Measurements from ENCODE around the gene TULP4.
"Not testable (repeated sequence)": the region's sequence is repeated elsewhere in the genome, so short reads cannot be mapped to it uniquely, and the experiment has no call there.

The TULP4 gene

DNA sequence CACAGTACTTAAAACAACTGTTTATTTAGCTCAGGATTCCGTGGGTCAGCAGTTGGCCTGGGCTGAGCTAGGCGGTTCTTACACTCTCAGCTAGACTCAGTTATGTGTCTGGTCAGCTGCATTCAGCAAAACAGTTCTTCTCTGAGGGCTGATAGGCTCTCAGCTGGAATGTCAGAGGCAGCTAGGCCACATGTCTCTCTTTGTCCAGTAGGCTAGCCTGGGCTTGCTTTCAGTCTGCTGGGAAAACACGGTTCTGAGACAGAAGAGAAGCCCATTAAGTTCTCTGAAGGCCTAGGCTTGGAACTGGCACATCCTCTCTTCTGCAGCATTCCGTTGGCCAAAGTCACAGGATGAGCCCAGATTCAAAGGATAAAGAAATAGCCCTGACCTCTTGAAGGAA is 65.6 kb downstream of the TULP4 start:
- H3K27me3 ChIP-seq (ENCODE audit: control insufficient read depth, insufficient read depth, low read length): no peaks in the 10 kb centered on the region
- no peak overlapping the region for H3K27ac ChIP-seq (ENCODE audit: low read depth, low read length)
- no peak overlapping the region for H3K4me3 ChIP-seq (ENCODE audit: low read length)
- H3K9ac ChIP-seq (ENCODE audit: low read length): no peak overlapping the region
- H3K36me3 ChIP-seq (ENCODE audit: control insufficient read depth, insufficient read depth, low read length): no peaks in the 10 kb centered on the region
- H3K4me1 ChIP-seq (ENCODE audit: control insufficient read depth, insufficient read depth, low read length): no peaks in the 10 kb centered on the region

DNA sequence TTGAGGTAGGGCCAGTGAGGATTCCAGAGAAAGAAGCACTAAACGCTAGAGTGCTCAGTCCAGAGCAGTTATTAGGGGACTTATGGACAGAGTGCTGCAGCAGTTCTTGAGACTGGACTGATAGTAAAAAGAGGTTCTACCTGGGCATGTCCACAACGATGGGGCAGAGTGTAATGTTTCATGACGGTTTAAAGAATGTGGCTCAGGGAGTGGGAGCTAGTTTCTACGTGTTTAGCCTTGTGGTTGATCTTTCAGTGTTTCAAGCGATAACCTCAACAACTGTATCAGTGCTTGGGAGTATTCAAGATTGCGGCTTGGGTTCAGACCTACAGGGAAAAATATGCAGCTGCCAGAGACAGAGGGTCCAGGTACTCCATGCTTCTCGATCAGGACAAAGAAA is 67.1 kb downstream of the TULP4 start:
- H3K4me1 ChIP-seq (ENCODE audit: control insufficient read depth, insufficient read depth, low read length): no peaks in the 10 kb centered on the region
- H3K36me3 ChIP-seq (ENCODE audit: control insufficient read depth, insufficient read depth, low read length): no peaks in the 10 kb centered on the region
- H3K4me3 ChIP-seq (ENCODE audit: low read length): no peak overlapping the region
- H3K27me3 ChIP-seq (ENCODE audit: control insufficient read depth, insufficient read depth, low read length): no peaks in the 10 kb centered on the region
- H3K27ac ChIP-seq (ENCODE audit: low read depth, low read length): no peak overlapping the region
- H3K9ac ChIP-seq (ENCODE audit: low read length): no peak overlapping the region

DNA sequence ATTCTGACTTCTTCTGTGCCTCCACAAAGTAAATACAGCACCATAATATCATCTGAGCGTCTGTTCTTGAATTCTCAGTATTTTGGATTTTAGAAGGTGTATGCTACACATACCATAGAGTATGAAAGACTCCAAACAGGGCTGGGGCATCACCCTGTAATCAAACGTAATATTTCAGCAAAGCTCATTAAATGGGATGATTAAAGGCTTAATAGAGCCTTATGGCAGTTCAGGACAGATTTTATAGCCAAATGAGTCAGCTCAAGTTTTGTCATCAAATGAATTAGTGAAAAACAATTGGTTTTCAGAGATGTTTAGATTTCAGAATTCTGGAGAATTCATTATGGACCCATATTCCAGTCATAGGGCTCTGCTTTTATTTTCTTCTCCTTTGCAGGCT is 68.9 kb downstream of the TULP4 start:
- Histone ChIP-seq H3K36me3 (ENCODE audit: control insufficient read depth, insufficient read depth, low read length) (no peaks in the 10 kb centered on the region), H3K4me3 (ENCODE audit: low read length) (no peak overlapping the region), H3K4me1 (ENCODE audit: control insufficient read depth, insufficient read depth, low read length) (no peaks in the 10 kb centered on the region), H3K27ac (ENCODE audit: low read depth, low read length) (no peak overlapping the region), H3K9ac (ENCODE audit: low read length) (no peak overlapping the region), H3K27me3 (ENCODE audit: control insufficient read depth, insufficient read depth, low read length) (no peaks in the 10 kb centered on the region)

DNA sequence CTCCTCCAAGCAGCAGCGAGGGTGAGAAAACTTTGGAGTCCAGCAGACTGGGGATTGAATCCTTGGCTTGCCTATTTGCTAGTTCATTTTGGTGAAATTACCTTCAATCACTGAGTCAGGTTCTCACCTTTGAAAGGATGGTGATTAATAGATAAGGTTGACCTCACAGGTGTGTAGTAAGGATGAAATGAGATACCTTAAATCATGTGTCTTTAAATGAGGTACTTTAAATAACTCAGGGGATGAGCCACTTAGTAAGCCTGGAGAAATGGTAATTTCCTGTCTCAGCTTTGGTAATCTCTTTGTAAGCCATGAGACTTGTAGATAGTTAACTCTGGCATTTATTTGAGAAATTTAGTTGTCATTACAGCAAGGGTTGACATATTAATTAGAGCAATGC is 70.2 kb downstream of the TULP4 start:
- no peaks in the 10 kb centered on the region for H3K27me3 ChIP-seq (ENCODE audit: control insufficient read depth, insufficient read depth, low read length)

DNA sequence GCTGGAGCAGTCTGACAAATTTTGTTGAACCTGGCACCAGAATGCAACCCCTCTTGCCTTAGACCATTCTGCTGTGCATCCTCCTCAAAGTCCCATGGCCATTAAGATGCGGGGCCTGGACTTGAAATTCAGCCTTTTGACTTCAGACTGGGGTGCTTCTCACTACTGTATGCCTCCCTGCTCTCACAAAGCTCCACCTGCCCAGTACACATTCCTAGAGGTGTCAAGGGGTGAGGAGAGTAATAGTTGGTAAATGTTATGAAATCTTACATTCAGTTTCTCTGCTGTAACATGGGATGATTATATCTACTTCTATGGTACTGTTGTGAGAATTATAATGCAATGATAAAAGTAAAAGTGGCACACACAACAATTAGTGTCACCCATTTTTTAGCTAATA is 70.8 kb downstream of the TULP4 start:
- H3K4me1 ChIP-seq (ENCODE audit: control insufficient read depth, insufficient read depth, low read length): no peaks in the 10 kb centered on the region
- no peak overlapping the region for H3K9ac ChIP-seq (ENCODE audit: low read length)
- H3K27me3 ChIP-seq (ENCODE audit: control insufficient read depth, insufficient read depth, low read length): no peaks in the 10 kb centered on the region
- H3K36me3 ChIP-seq (ENCODE audit: control insufficient read depth, insufficient read depth, low read length): no peaks in the 10 kb centered on the region
- no peak overlapping the region for H3K27ac ChIP-seq (ENCODE audit: low read depth, low read length)
- H3K4me3 ChIP-seq (ENCODE audit: low read length): no peak overlapping the region

More for the DNA sequence above, 70.2 kb downstream of the TULP4 start:
- Histone ChIP-seq H3K4me1 (ENCODE audit: control insufficient read depth, insufficient read depth, low read length) (no peaks in the 10 kb centered on the region), H3K9ac (ENCODE audit: low read length) (no peak overlapping the region), H3K36me3 (ENCODE audit: control insufficient read depth, insufficient read depth, low read length) (no peaks in the 10 kb centered on the region), H3K27ac (ENCODE audit: low read depth, low read length) (no peak overlapping the region), H3K4me3 (ENCODE audit: low read length) (no peak overlapping the region)

DNA sequence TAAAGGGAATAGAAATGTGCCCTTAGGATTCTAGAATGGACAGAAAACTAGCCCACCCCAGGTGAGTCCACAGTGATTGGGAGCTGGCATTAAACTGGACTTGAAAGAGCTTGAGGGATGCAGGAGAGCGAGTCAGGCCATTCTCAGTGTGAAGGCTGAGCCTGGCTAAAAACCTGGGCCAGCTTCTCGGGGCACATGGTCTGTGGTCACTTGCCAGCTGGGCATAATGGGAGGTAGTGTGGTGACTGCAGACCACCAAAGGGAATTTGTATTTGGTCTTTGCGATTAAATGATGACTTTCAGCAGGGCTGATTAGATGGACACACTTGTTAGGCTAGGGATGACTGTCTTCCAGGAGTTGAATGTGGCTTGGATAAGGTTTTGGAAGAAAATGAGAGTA is 71.3 kb downstream of the TULP4 start:
- no peak overlapping the region for H3K27ac ChIP-seq (ENCODE audit: low read depth, low read length)
- H3K36me3 ChIP-seq (ENCODE audit: control insufficient read depth, insufficient read depth, low read length): no peaks in the 10 kb centered on the region
- no peak overlapping the region for H3K9ac ChIP-seq (ENCODE audit: low read length)
- no peak overlapping the region for H3K4me3 ChIP-seq (ENCODE audit: low read length)
- H3K27me3 ChIP-seq (ENCODE audit: control insufficient read depth, insufficient read depth, low read length): no peaks in the 10 kb centered on the region
- H3K4me1 ChIP-seq (ENCODE audit: control insufficient read depth, insufficient read depth, low read length): no peaks in the 10 kb centered on the region

DNA sequence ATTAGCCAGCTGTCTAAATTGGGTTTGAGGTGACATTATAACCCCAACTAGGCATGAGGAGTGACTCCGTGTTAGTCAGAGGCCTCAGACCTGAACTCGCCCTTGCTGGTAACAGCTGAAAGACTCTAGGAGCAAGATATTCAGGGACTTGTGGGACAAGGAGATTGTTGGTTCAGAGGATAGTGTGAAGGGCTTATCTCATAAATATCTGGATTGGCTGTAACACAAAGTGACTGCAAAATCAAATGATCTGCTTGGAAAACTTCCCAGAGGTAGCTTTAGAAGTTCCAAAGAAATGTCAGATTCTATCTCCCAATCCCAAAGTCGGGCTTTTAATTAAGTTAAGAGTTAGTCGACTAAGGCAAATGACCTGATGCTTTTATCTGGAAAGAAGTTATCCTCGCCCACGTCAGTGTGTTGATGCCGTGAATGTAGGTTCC is 72.4 kb downstream of the TULP4 start:
- Histone ChIP-seq H3K27ac (ENCODE audit: low read depth, low read length) (no peak overlapping the region), H3K9ac (ENCODE audit: low read length) (no peak overlapping the region), H3K4me3 (ENCODE audit: low read length) (no peak overlapping the region), H3K27me3 (ENCODE audit: control insufficient read depth, insufficient read depth, low read length) (no peaks in the 10 kb centered on the region), H3K36me3 (ENCODE audit: control insufficient read depth, insufficient read depth, low read length) (no peaks in the 10 kb centered on the region), H3K4me1 (ENCODE audit: control insufficient read depth, insufficient read depth, low read length) (no peaks in the 10 kb centered on the region)

DNA sequence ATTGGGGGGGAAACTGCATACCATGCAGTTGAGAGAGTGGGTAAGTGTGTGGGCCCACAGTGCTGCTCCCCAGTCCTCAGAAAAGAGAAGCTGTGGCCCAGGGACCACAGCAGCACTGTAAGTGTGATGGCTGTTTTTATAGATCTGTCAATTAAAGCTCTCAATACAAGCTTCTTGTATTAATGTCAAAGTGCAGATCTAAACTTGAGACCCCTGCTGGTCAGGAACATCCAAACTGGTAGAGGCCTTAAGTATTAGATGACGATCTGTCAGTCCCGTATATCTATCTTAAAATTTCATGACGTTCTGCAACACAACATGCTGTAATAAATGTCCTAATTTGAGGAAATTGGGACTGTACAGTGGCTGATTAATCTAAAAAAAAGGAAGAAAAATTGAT is 74.8 kb downstream of the TULP4 start:
- no peaks in the 10 kb centered on the region for H3K4me1 ChIP-seq (ENCODE audit: control insufficient read depth, insufficient read depth, low read length)
- H3K9ac ChIP-seq (ENCODE audit: low read length): no peak overlapping the region
- H3K4me3 ChIP-seq (ENCODE audit: low read length): no peak overlapping the region
- no peaks in the 10 kb centered on the region for H3K27me3 ChIP-seq (ENCODE audit: control insufficient read depth, insufficient read depth, low read length)
- H3K36me3 ChIP-seq (ENCODE audit: control insufficient read depth, insufficient read depth, low read length): no peaks in the 10 kb centered on the region
- no peak overlapping the region for H3K27ac ChIP-seq (ENCODE audit: low read depth, low read length)

DNA sequence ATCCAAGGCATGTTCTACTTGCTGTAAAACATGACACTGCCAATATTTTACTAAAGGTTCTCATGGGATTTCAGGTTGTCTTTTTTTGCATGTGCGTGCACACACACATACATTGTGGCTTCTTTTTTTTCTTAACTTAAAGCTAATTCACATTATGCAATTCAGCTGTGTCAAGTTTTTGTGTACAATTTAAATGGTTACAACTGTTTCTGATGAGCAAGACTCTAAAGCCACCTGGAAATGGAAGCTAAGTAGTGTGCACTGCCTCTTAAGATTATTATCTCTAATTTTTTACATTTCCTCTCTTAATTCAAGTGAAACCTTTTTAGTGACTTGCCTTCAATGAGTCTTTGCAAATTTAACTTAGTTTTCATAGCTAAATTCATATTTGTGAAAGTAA is 75.3 kb downstream of the TULP4 start:
- no peak overlapping the region for H3K27ac ChIP-seq (ENCODE audit: low read depth, low read length)
- no peaks in the 10 kb centered on the region for H3K4me1 ChIP-seq (ENCODE audit: control insufficient read depth, insufficient read depth, low read length)
- no peaks in the 10 kb centered on the region for H3K27me3 ChIP-seq (ENCODE audit: control insufficient read depth, insufficient read depth, low read length)

DNA sequence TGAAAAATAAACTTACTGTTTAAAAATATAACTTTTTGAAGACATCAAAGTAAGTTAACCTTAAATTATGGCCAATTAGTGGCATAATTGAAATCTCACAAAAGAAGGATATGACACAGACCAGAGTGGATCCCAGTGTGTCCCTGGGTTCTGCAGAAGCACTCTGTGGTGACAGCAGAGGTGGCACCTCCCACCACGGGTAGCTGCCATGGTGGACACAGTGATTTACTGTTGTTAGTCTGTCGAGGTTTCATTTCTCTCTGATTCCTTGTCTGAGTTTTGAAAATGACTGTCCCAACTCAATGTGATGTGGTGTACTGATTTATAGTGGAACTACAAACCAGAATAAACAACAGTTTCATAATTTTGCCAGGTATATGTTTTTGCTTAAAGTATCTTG is 76.5 kb downstream of the TULP4 start:
- Histone ChIP-seq H3K4me1 (ENCODE audit: control insufficient read depth, insufficient read depth, low read length) (no peaks in the 10 kb centered on the region), H3K27ac (ENCODE audit: low read depth, low read length) (no peak overlapping the region), H3K27me3 (ENCODE audit: control insufficient read depth, insufficient read depth, low read length) (no peaks in the 10 kb centered on the region), H3K9ac (ENCODE audit: low read length) (no peak overlapping the region), H3K4me3 (ENCODE audit: low read length) (no peak overlapping the region), H3K36me3 (ENCODE audit: control insufficient read depth, insufficient read depth, low read length) (no peaks in the 10 kb centered on the region)

More for the DNA sequence above, 75.3 kb downstream of the TULP4 start:
- no peak overlapping the region for H3K4me3 ChIP-seq (ENCODE audit: low read length)
- no peaks in the 10 kb centered on the region for H3K36me3 ChIP-seq (ENCODE audit: control insufficient read depth, insufficient read depth, low read length)
- H3K9ac ChIP-seq (ENCODE audit: low read length): no peak overlapping the region

DNA sequence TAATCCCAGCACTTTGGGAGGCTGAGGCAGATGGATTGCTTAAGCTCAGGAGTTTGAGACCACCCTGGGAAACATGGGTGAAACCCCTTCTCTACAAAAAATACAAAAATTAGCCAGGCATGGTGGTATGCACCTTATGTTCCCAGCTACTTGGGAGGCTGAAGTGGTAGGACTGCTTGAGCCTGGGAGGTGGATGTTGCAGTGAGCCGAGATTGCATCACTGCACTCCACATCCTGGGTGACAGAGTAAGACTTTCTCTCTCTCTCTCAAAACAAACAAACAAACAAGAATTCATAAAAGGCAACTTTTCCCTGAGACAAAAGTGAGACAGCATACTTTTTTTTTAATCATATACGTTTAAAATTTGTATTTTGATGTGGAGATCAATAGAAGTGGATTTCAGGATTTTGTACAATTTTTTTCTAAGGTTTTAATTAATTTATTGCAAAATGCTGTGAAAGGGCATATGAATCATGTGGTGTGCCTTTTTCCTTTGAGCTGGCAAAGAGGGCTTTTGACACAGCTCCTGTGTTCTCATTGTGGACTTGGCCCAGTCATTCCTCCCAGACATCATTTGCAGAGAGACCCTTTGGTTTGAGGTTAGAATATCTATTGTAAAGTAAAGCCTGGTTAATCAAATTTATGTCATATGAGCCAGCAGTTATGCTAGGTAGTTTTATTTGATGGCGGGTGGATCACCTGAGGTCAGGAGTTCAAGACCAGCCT is 77.1 kb downstream of the TULP4 start:
- no peaks in the 10 kb centered on the region for H3K27me3 ChIP-seq (ENCODE audit: control insufficient read depth, insufficient read depth, low read length)
- H3K9ac ChIP-seq (ENCODE audit: low read length): no peak overlapping the region
- H3K4me3 ChIP-seq (ENCODE audit: low read length): no peak overlapping the region
- no peaks in the 10 kb centered on the region for H3K4me1 ChIP-seq (ENCODE audit: control insufficient read depth, insufficient read depth, low read length)
- H3K36me3 ChIP-seq (ENCODE audit: control insufficient read depth, insufficient read depth, low read length): no peaks in the 10 kb centered on the region
- H3K27ac ChIP-seq (ENCODE audit: low read depth, low read length): no peak overlapping the region

DNA sequence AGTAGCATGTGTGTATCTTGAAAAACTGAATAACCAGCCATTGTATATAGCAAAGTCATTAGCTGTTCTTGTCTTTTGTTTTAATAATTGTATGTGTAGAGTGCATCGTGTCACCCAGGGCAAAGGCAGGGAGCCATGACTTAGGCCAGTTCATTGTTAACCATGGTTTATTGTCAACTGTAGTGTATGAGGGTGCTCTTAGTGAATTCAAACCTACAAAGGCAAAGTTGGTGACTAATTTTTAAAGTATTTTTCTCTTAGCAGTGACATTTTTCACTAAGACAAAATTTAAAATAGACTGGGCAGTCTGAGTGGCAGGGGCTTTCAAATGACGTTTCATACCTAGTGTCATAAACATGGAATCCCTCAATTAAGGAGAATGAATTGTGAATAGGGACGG is 79.0 kb downstream of the TULP4 start:
- H3K4me3 ChIP-seq (ENCODE audit: low read length): no peak overlapping the region
- no peaks in the 10 kb centered on the region for H3K27me3 ChIP-seq (ENCODE audit: control insufficient read depth, insufficient read depth, low read length)
- no peaks in the 10 kb centered on the region for H3K36me3 ChIP-seq (ENCODE audit: control insufficient read depth, insufficient read depth, low read length)
- no peaks in the 10 kb centered on the region for H3K4me1 ChIP-seq (ENCODE audit: control insufficient read depth, insufficient read depth, low read length)
- no peak overlapping the region for H3K9ac ChIP-seq (ENCODE audit: low read length)
- H3K27ac ChIP-seq (ENCODE audit: low read depth, low read length): no peak overlapping the region

DNA sequence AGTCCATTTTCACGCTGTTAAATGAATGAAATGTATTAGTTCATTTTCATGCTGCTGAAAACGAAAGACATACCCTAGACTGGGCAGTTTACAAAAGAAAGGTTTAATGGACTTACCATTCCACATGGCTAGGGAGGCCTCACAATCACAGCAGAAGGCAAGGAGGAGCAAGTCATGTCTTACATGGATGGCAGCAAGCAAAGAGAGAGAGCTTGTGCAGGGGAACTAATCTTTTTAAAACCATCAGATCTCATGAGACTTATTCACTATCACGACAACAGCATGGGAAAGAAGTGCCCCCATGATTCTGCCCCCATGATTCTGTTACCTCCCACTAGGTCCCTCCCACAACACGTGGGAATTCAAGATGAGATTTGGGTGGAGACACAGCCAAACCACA is 79.7 kb downstream of the TULP4 start:
- not testable (repeated sequence) for H3K27me3 ChIP-seq (ENCODE audit: control insufficient read depth, insufficient read depth, low read length); H3K4me3 ChIP-seq (ENCODE audit: low read length); H3K36me3 ChIP-seq (ENCODE audit: control insufficient read depth, insufficient read depth, low read length); H3K4me1 ChIP-seq (ENCODE audit: control insufficient read depth, insufficient read depth, low read length); H3K9ac ChIP-seq (ENCODE audit: low read length); H3K27ac ChIP-seq (ENCODE audit: low read depth, low read length)

Measured in rectal smooth muscle tissue (tissue), 1 donor.